HG03342 (cell line): ENCODE measurements around the gene C12orf60.
"Not testable (repeated sequence)": the region's sequence is repeated elsewhere in the genome, so short reads cannot be mapped to it uniquely, and the experiment has no call there.

Source experiments
- ATAC-seq: cut with Tn5 transposase; IDR thresholded peaks from one replicate; pipeline ENCODE4 v1.9.1; 2021; ENCODE audit warnings: mild to moderate bottlenecking, moderate library complexity; ENCODE audit not compliant: unreplicated experiment

C12orf60 gene

GRCh38 chr12:14803011-14803829 is at the start of gene C12orf60, which contains the start of gene WBP11:
TSS of gene C12orf60 (plus strand) at chr12:14803670. CDS start at chr12:14822936, 19,266 bp downstream.
TSS of gene WBP11 (minus strand) at chr12:14803478. CDS start at chr12:14801383, 2,095 bp downstream.
- peak; percentile 99 for ATAC-seq

GRCh38 chr12:14756334-14757143 is 46.9 kb upstream of the C12orf60 start:
- ATAC-seq, result no peak

- ATAC-seq, result not testable (repeated sequence)
These were observed 43.7 kb upstream of the C12orf60 start for GRCh38 chr12:14759711-14760280.

- no peak for ATAC-seq
These were observed 38.1 kb upstream of the C12orf60 start for GRCh38 chr12:14765398-14765797.

GRCh38 chr12:14766020-14766419 is 37.5 kb upstream of the C12orf60 start:
- not testable (repeated sequence) for ATAC-seq

- ATAC-seq, result no peak
These were observed 36.7 kb upstream of the C12orf60 start for GRCh38 chr12:14766649-14767215.

- ATAC-seq, result no peak
These were observed 35.9 kb upstream of the C12orf60 start for GRCh38 chr12:14767617-14768016.

GRCh38 chr12:14768823-14769405 is 34.6 kb upstream of the C12orf60 start:
- ATAC-seq, result no peak

- peak; percentile 0 for ATAC-seq
These were observed 34.0 kb upstream of the C12orf60 start for GRCh38 chr12:14769466-14769968.

- peak; percentile 38 for ATAC-seq
These were observed 33.4 kb upstream of the C12orf60 start for GRCh38 chr12:14769969-14770495.

- peak; percentile 19 for ATAC-seq
These were observed 32.7 kb upstream of the C12orf60 start for GRCh38 chr12:14770496-14771461.

GRCh38 chr12:14771651-14772137 is 31.8 kb upstream of the C12orf60 start:
- ATAC-seq, result no peak

GRCh38 chr12:14772946-14773345 is 30.5 kb upstream of the C12orf60 start:
- no peak for ATAC-seq

- peak; percentile 21 for ATAC-seq
These were observed 29.8 kb upstream of the C12orf60 start for GRCh38 chr12:14773685-14774073.

GRCh38 chr12:14774074-14774905 is 29.2 kb upstream of the C12orf60 start:
- ATAC-seq, result peak; percentile 64

GRCh38 chr12:14774906-14775635 is 28.4 kb upstream of the C12orf60 start:
- no peak for ATAC-seq

- no peak for ATAC-seq
These were observed 27.9 kb upstream of the C12orf60 start for GRCh38 chr12:14775636-14775980.
